Glomerular visceral epithelial cell (primary cell): Measurements from ENCODE around the gene MIER2.
"Not testable (repeated sequence)": the region's sequence is repeated elsewhere in the genome, so short reads cannot be mapped to it uniquely, and the experiment has no call there.

ENCODE experiments used
- DNase-seq: peaks from one replicate; pipeline ENCODE4 v3.0.0-alpha.2; 2016; ENCODE audit errors: extremely low spot score

MIER2 gene

DNA sequence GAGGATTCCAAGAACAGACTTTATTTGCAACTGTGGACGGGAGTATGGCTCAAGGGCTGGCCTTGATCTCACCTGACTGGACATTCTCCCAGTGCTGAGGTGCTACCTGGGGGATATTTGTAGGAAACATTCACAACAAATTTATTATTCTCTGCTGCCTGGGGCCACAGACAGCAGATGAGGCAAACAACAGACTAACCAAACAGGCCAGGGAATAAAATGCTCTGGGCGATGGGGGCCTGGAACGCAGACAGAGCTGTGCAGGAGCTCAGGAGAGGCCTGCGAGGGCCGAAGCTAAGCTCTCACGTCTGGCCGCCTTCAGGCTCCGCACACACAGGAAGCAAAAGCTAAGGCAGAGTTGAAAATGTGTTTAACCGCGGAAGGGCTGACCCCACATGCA lies 61.2 kb downstream of the MIER2 start:
- no peak for DNase-seq

DNA sequence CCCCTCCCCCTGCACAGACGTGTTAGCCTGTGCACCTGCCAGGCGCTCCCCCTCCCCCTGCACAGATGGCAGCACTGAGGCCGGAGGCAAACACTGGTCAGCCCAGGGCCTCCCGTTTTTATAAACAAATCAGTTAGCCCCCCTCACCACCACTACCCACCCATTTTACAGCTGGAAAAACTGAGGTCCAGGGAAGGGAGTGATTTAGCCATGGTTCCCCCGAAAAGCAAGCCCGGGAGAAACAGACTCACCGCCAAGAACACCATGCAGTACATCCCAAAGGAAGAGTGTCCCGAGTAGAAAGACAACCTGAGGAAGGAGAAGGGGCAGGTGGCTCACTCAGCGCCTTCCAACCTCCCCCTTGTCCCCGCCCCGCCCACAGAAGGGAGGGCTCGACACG lies 62.1 kb downstream of the MIER2 start:
- no peak for DNase-seq

DNA sequence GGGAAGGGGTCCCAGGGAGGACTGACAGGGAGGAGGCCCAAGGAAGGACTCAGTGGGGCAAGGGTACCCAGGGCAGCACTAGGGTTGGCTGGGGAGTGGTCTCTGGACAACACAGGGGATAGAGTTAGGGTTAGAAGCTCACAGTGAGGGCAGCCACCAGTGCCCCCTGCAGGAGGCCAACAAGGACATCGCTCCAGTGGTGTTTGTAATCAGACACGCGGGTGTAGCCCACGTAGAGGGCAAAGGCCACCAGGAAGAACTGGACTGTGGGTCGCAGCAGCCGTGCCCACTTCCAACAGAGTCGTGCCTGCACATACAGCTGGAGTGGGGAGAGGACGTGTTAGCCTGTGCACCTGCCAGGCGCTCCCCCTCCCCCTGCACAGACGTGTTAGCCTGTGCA lies 62.6 kb downstream of the MIER2 start:
- no peak for DNase-seq

- DNase-seq: no peak
Measured at GRCh38 chr19:281156-281853, 63.3 kb downstream of the MIER2 start.

- no peak for DNase-seq
Measured at GRCh38 chr19:280541-281009, 64.0 kb downstream of the MIER2 start.

- no peak for DNase-seq
Measured at GRCh38 chr19:279656-280055, 64.9 kb downstream of the MIER2 start.

- no peak for DNase-seq
Measured at GRCh38 chr19:279231-279630, 65.4 kb downstream of the MIER2 start.

- DNase-seq: no peak
Measured at GRCh38 chr19:277581-278165, 66.9 kb downstream of the MIER2 start.

- no peak for DNase-seq
Measured at GRCh38 chr19:277131-277530, 67.5 kb downstream of the MIER2 start.

- no peak for DNase-seq
Measured at GRCh38 chr19:275958-276646, 68.5 kb downstream of the MIER2 start.

DNA sequence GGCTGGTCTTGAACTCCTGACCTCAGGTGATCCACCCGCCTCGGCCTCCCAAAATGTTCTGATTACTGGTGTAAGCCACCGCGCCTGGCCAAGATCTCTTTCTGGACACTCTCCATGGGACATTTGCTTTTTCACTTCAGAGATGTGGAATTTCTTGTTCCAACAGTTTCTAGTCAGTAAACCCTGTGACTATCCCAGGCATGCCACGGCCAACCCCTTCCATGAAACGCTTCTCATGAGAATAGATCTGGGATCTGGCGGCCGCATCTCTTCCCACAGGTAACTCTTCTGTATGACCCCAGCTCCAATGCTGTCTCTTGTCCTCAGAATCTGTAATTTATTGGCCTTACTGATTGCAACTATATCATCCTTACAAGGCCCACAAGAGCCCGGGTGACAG lies 69.6 kb downstream of the MIER2 start:
- DNase-seq: no peak

DNA sequence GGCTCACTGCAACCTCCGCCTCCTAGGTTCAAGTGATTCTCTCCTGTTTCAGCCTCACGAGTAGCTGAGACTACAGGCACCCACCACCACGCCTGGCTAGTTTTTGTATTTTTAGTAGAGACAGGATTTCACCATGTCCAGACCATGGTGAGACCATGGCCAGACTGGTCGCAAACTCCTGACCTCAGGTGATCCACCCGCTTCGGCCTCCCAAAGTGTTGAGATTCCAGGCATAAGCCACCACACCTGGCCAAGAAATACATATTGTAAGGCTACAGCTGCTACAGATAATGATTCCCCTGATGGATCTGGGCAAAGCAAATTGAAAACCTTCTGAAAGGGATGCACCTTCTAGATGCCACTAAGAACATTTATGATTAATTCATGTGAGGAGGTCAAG lies 71.2 kb downstream of the MIER2 start:
- DNase-seq: no peak

DNA sequence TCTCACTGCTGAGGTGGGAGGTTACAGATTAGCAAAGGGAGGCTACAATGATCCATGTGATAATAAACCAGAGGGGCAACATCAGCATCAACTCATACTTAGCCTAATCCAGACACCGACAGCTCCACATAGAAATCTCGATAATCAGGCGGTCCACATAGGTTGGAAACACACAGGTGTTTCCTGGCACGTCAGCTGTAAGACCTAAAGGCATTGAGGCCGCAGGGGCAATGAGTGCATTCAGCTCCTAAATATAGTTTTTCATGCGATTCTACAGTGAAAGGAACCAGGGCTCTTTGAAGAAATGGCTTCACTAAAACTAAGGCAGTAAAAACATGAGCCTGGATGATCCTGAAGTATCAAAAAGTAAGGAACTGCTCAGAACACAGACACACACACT lies 72.7 kb downstream of the MIER2 start:
- no peak for DNase-seq

GRCh38 chr19:270766-271318 lies 73.8 kb downstream of the MIER2 start:
- DNase-seq: not testable (repeated sequence)

GRCh38 chr19:269241-269640 lies 75.4 kb downstream of the MIER2 start:
- no peak for DNase-seq

- DNase-seq: no peak
Measured at GRCh38 chr19:262125-262524, 82.5 kb downstream of the MIER2 start.

- not testable (repeated sequence) for DNase-seq
Measured at GRCh38 chr19:256804-257203, 87.8 kb downstream of the MIER2 start.
